Activated CD4-positive, alpha-beta T cell treated with anti-CD3 and anti-CD28 coated beads, Interleukin-2, Interleukin-6, amounts not matched to agents 100 ng/mL and 50 ng/mL, durations not matched to agents 16 hours and 8 hours (primary cell): ENCODE results near the gene POLDIP2.

ENCODE experiments used
- DNase-seq: peaks from one replicate; pipeline ENCODE4 v3.0.0-alpha.2; 2020

The POLDIP2 gene

GRCh38 chr17:28315846-28316705, 41.3 kb downstream of the POLDIP2 start:
- no peak for DNase-seq

DNA sequence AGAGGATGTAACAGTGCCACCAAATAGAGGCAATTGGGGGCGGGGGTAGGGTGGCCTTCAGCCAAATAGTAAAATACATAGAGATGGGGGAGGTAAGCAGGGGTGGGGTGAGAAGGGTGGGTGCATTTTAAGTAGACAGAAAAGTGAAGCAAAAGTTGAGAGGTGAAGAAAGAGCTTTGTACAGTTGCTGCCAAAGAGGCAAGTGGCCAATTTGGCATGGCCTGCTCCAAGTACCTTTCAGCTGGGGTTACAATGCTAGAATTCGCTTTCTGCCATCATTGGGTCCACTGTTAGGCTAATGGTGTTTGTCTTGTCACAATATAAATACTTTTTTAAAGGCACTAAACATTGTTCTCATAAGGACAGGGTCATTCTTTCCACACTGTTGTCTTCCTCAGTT, 43.5 kb downstream of the POLDIP2 start:
- no peak for DNase-seq

DNA sequence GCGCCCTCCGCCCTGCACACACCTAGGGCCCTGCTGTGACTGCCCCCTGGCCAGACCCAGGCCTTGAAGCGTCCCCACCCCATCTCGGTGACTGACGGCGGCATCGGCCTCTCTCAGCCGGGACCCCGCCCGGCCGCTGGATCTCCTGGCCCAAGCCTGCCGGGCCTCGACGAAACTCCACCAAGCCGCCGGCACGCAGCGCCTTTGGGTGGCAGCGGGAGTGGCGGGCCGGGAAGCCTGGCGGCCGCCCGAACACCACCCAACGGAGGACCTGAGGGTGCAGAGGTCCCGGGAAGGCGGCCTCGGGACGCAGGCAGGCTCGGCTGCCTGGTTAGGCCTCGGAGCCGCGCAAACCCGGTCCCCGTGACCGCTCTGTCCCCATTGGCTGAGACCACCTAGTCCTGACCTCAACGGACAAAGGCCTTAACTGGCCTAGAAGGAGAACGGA, 50.3 kb downstream of the POLDIP2 start:
- no peak for DNase-seq

GRCh38 chr17:28298449-28298848, 58.9 kb downstream of the POLDIP2 start:
- DNase-seq: no peak
